ENCODE data around the gene CKMT2. TPM values are rescaled to one million over a fixed set of nuclear protein-coding genes. Genes with fewer than 3 reads are reported as not detected.

The CKMT2 gene
- total and polyA plus RNA-seq, 2 donors: 6.9 to 8.4 TPM

GRCh38 chr5:81230416-81230815, 2.7 kb upstream of the CKMT2 start:
- no peak for DNase-seq (ENCODE audit: extremely low spot score)
- H3K27ac ChIP-seq (ENCODE audit: low read depth): no peak overlapping the region
- 70% methylated on average over 8 of the region's 8 CpGs for whole genome bisulfite sequencing
- H3K4me3 ChIP-seq (ENCODE audit: low read depth, low read length): no peak overlapping the region
- peaks cover 3% of the 10 kb centered on the region for H3K4me1 ChIP-seq (ENCODE audit: insufficient read depth)
- H3K36me3 ChIP-seq (ENCODE audit: insufficient read depth): no peaks in the 10 kb centered on the region

- Histone ChIP-seq H3K27ac (ENCODE audit: low read depth) (no peak overlapping the region), H3K4me3 (ENCODE audit: low read depth, low read length) (peak overlapping the region; percentile 31), H3K4me1 (ENCODE audit: insufficient read depth) (peaks cover 3% of the 10 kb centered on the region), H3K36me3 (ENCODE audit: insufficient read depth) (no peaks in the 10 kb centered on the region)
- 26% methylated on average over 12 of the region's 12 CpGs for WGBS
- DNase-seq (ENCODE audit: extremely low spot score): no peak
These were observed 550 bp upstream of the CKMT2 start for GRCh38 chr5:81232464-81233079.

DNA sequence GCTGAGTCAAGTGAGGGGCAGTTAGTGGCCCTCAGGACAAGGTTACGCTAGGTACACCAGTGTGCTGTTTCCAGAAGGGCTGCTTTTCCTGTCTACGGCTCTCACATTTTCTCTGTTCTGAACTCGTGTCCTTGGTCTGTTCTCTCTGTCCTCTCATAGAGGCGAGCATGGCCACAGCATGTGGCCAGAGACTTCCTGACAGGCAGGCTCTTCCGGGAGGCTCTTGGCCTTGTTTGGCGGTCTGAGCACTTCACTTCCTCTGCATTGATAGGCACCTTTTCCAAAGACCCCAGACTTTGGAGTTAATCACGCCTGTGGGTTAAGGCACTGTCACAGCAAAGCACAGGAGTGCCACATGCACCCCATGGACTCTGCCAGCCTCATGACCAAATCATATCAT, 1.2 kb downstream of the CKMT2 start:
- Histone ChIP-seq H3K4me3 (ENCODE audit: low read depth, low read length) (no peak overlapping the region), H3K36me3 (ENCODE audit: insufficient read depth) (no peaks in the 10 kb centered on the region), H3K27ac (ENCODE audit: low read depth) (no peak overlapping the region), H3K4me1 (ENCODE audit: insufficient read depth) (peaks cover 3% of the 10 kb centered on the region)
- DNase-seq (ENCODE audit: extremely low spot score): no peak
- 90% methylated on average over 7 of the region's 7 CpGs for WGBS

- H3K4me1 ChIP-seq (ENCODE audit: insufficient read depth): peaks cover 3% of the 10 kb centered on the region
- H3K27ac ChIP-seq (ENCODE audit: low read depth): no peak overlapping the region
- no peaks in the 10 kb centered on the region for H3K36me3 ChIP-seq (ENCODE audit: insufficient read depth)
- 83% methylated on average over 3 of the region's 3 CpGs for WGBS
- H3K4me3 ChIP-seq (ENCODE audit: low read depth, low read length): no peak overlapping the region
- no peak for DNase-seq (ENCODE audit: extremely low spot score)
These were observed 1.7 kb downstream of the CKMT2 start for GRCh38 chr5:81234801-81235200.

- no peak overlapping the region for H3K4me3 ChIP-seq (ENCODE audit: low read depth, low read length)
- H3K4me1 ChIP-seq (ENCODE audit: insufficient read depth): peaks cover 3% of the 10 kb centered on the region
- no peak overlapping the region for H3K27ac ChIP-seq (ENCODE audit: low read depth)
- no peak for DNase-seq (ENCODE audit: extremely low spot score)
- WGBS: 60% methylated on average over 10 of the region's 10 CpGs
- H3K36me3 ChIP-seq (ENCODE audit: insufficient read depth): no peaks in the 10 kb centered on the region
These were observed 2.4 kb downstream of the CKMT2 start for GRCh38 chr5:81235287-81236072.

DNA sequence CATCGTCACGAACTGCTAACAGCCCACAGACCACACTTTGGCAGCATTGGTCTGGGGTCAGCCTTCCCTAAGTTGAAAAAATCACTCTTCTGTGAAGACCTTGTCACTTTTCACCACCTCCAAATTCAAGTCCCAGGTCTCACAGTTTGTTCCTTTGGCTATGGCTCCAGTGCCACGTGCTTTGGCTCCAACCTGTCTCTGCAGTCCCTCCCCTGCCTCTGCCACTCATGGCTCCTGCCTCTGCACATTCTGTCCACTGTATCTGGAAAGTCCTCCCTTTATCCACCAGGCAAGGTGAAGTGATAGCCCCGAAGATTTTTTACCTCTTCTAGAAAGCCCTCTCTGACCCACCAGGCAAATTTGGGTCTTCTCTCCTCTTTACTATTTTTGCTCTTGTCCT, 5.3 kb downstream of the CKMT2 start:
- Histone ChIP-seq H3K36me3 (ENCODE audit: insufficient read depth) (no peaks in the 10 kb centered on the region), H3K4me3 (ENCODE audit: low read depth, low read length) (no peak overlapping the region), H3K27ac (ENCODE audit: low read depth) (no peak overlapping the region), H3K4me1 (ENCODE audit: insufficient read depth) (peaks cover 3% of the 10 kb centered on the region)
- DNase-seq (ENCODE audit: extremely low spot score): no peak
- 95% methylated on average over 4 of the region's 4 CpGs for WGBS

- 72% methylated on average over 5 of the region's 5 CpGs for WGBS
- no peaks in the 10 kb centered on the region for H3K36me3 ChIP-seq (ENCODE audit: insufficient read depth)
- no peak overlapping the region for H3K4me3 ChIP-seq (ENCODE audit: low read depth, low read length)
- no peak for DNase-seq (ENCODE audit: extremely low spot score)
- no peak overlapping the region for H3K27ac ChIP-seq (ENCODE audit: low read depth)
- H3K4me1 ChIP-seq (ENCODE audit: insufficient read depth): peaks cover 3% of the 10 kb centered on the region
These were observed 6.5 kb downstream of the CKMT2 start for GRCh38 chr5:81239613-81240012.

DNA sequence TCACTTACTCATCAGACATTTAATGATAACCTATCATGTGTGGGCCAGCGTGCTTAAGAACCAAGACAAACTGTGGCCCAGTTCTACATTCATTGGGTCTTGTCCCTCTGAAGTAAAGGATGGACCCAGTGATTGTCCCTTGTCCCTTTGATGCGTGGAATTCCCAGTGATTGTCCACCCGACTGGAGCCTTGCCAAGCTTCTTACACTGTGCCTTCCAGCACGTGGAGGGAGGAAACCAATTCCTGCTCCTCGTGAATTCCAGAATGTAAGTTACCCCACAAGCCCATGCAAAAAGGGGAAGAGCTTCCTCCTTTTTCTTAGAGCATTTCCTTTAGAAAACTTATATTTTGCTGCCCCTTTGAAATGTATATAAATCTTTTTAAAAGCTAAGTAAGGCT, 7.9 kb downstream of the CKMT2 start:
- Histone ChIP-seq H3K36me3 (ENCODE audit: insufficient read depth) (no peaks in the 10 kb centered on the region), H3K27ac (ENCODE audit: low read depth) (no peak overlapping the region), H3K4me3 (ENCODE audit: low read depth, low read length) (no peak overlapping the region), H3K4me1 (ENCODE audit: insufficient read depth) (no peaks in the 10 kb centered on the region)
- 55% methylated on average over 5 of the region's 5 CpGs for WGBS
- DNase-seq (ENCODE audit: extremely low spot score): no peak

DNA sequence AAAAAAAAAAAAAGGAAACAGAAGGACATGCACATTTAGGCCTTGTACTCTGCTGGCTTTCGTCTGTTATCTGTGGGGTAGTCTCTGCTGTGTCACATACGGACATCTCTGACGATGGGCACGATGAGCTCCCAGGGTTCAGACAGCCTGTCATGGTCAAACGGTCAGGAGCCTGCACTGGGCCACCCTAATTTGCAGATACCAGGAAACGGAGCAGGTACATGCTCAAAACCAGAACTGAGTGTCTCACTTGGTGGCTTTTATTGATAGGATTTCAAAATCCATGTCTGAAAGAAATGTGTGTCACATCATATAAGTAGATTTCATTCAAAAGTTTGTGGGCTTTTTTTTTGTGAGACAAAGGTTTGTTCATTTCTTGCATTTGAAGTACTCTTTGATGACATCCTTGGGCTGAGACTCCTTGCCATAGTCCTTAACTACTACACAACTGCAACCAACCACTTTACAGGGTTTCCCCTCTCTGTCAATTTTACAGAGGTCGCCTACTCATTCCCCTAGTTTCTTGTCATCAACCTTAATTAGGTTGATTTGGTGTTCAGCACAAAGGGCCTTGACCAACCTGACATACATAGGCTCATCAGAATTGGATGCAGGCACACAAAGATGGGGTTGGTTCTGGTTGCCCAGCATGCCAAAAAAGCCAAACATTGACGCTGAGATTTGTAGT, 9.0 kb downstream of the CKMT2 start:
- H3K4me1 ChIP-seq (ENCODE audit: insufficient read depth): no peaks in the 10 kb centered on the region
- H3K36me3 ChIP-seq (ENCODE audit: insufficient read depth): no peaks in the 10 kb centered on the region
- no peak for DNase-seq (ENCODE audit: extremely low spot score)
- H3K4me3 ChIP-seq (ENCODE audit: low read depth, low read length): no peak overlapping the region
- H3K27ac ChIP-seq (ENCODE audit: low read depth): no peak overlapping the region
- 88% methylated on average over 8 of the region's 8 CpGs for WGBS

DNA sequence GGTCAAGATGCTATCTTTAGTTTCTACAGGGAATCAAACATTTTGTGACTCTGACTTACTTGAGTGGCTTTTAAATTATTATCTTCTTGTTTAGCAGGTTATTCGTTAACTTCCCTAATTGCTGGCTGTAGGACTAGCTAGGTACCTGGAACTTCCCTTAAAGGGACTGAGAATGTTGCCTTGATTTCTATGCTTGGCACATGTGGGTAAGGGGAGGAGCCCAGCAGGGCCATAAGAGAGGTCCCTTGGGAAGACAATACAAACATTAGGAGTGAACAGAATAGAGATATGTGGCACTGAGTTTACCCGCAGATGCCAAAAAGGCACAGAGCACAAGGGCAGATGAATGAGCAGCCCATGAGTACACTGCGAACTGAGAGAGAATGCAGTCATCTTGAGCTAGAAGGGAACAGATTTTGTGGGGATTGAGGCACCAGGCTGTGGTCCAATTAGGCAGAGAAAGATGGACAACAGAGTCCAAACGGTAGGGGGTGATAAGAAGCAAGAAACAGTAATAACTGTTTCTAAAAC, 9.8 kb downstream of the CKMT2 start:
- DNase-seq (ENCODE audit: extremely low spot score): no peak
- WGBS: 62% methylated on average over 4 of the region's 4 CpGs
- H3K4me1 ChIP-seq (ENCODE audit: insufficient read depth): no peaks in the 10 kb centered on the region
- H3K36me3 ChIP-seq (ENCODE audit: insufficient read depth): no peaks in the 10 kb centered on the region
- no peak overlapping the region for H3K27ac ChIP-seq (ENCODE audit: low read depth)
- H3K4me3 ChIP-seq (ENCODE audit: low read depth, low read length): no peak overlapping the region

GRCh38 chr5:81244451-81244850, 11.3 kb downstream of the CKMT2 start:
- H3K27ac ChIP-seq (ENCODE audit: low read depth): no peak overlapping the region
- no peaks in the 10 kb centered on the region for H3K4me1 ChIP-seq (ENCODE audit: insufficient read depth)

GRCh38 chr5:81245871-81246235, 12.7 kb downstream of the CKMT2 start:
- WGBS: 82% methylated on average over 5 of the region's 5 CpGs
- H3K27ac ChIP-seq (ENCODE audit: low read depth): no peak overlapping the region
- no peak overlapping the region for H3K4me3 ChIP-seq (ENCODE audit: low read depth, low read length)
- no peaks in the 10 kb centered on the region for H3K4me1 ChIP-seq (ENCODE audit: insufficient read depth)
- H3K36me3 ChIP-seq (ENCODE audit: insufficient read depth): no peaks in the 10 kb centered on the region
- DNase-seq (ENCODE audit: extremely low spot score): no peak

More at GRCh38 chr5:81244451-81244850, 11.3 kb downstream of the CKMT2 start:
- Histone ChIP-seq H3K36me3 (ENCODE audit: insufficient read depth) (no peaks in the 10 kb centered on the region), H3K4me3 (ENCODE audit: low read depth, low read length) (no peak overlapping the region)
- WGBS: 95% methylated on average over 4 of the region's 4 CpGs
- DNase-seq (ENCODE audit: extremely low spot score): no peak

DNA sequence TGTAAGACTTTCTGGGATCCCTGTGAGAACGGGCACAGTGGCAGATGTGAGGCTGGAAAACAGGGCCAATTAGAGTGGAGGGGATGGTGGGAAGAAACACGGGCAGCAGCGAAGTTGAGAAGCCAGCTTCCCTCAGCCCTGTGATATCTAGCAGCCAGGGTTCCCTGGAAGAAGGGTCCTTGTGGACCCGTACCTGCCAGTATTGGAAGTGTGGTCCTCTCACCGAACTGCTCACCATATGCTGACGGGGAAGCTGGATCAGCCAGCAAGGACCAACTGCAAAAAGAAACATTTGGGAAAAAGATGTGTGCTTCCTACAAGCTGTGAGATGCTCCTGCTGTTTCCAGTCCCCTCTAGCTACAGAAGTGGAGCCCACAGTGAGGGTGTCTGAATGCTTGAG, 13.6 kb downstream of the CKMT2 start:
- WGBS: 87% methylated on average over 6 of the region's 6 CpGs
- no peaks in the 10 kb centered on the region for H3K36me3 ChIP-seq (ENCODE audit: insufficient read depth)
- H3K4me1 ChIP-seq (ENCODE audit: insufficient read depth): no peaks in the 10 kb centered on the region
- no peak for DNase-seq (ENCODE audit: extremely low spot score)
- no peak overlapping the region for H3K4me3 ChIP-seq (ENCODE audit: low read depth, low read length)
- no peak overlapping the region for H3K27ac ChIP-seq (ENCODE audit: low read depth)

Data from urinary bladder (tissue), 4 donors.